UCSD-AML1 (cell line): ENCODE results near the gene C3orf62.

Source experiments
- DNase-seq: peaks from one replicate; lab custom pipeline; 2025; ENCODE audit not compliant: unreplicated experiment; lab: John Stamatoyannopoulos, UW

The C3orf62 gene

GRCh38 chr3:49276475-49277382 lies at the start of gene C3orf62:
Gene C3orf62, minus strand, starts transcription at chr3:49277232. Its CDS starts 360 bp downstream, at chr3:49276872.
- no peak for DNase-seq

GRCh38 chr3:49324768-49325167 lies 47.7 kb upstream of the C3orf62 start:
- no peak for DNase-seq

- no peak for DNase-seq
Measured at GRCh38 chr3:49316696-49317457, 39.8 kb upstream of the C3orf62 start.

- no peak for DNase-seq
Measured at GRCh38 chr3:49313896-49314688, 37.1 kb upstream of the C3orf62 start.

GRCh38 chr3:49311283-49311682 lies 34.3 kb upstream of the C3orf62 start:
- DNase-seq = no peak

- no peak for DNase-seq
Measured at GRCh38 chr3:49310677-49311076, 33.6 kb upstream of the C3orf62 start.

- no peak for DNase-seq
Measured at GRCh38 chr3:49305608-49306007, 28.6 kb upstream of the C3orf62 start.

- DNase-seq = no peak
Measured at GRCh38 chr3:49302613-49303012, 25.6 kb upstream of the C3orf62 start.

- no peak for DNase-seq
Measured at GRCh38 chr3:49300595-49300994, 23.6 kb upstream of the C3orf62 start.

GRCh38 chr3:49298511-49298910 lies 21.5 kb upstream of the C3orf62 start:
- no peak for DNase-seq

GRCh38 chr3:49296781-49297411 lies 19.9 kb upstream of the C3orf62 start:
- DNase-seq = no peak

- DNase-seq = peak; percentile 23
Measured at GRCh38 chr3:49295489-49296058, 18.5 kb upstream of the C3orf62 start.

- DNase-seq = peak; percentile 53
Measured at GRCh38 chr3:49294343-49294742, 17.3 kb upstream of the C3orf62 start.

- DNase-seq = no peak
Measured at GRCh38 chr3:49283997-49284396, 7.0 kb upstream of the C3orf62 start.

- no peak for DNase-seq
Measured at GRCh38 chr3:49279376-49279775, 2.3 kb upstream of the C3orf62 start.

- no peak for DNase-seq
Measured at GRCh38 chr3:49278548-49278947, 1.5 kb upstream of the C3orf62 start.

GRCh38 chr3:49277383-49277775 lies 347 bp upstream of the C3orf62 start:
- no peak for DNase-seq

GRCh38 chr3:49273825-49274532 lies 3.1 kb downstream of the C3orf62 start:
- DNase-seq = no peak

- DNase-seq = no peak
Measured at GRCh38 chr3:49271047-49271446, 6.0 kb downstream of the C3orf62 start.

GRCh38 chr3:49270156-49270500 lies 6.9 kb downstream of the C3orf62 start:
- DNase-seq = no peak
